Stimulated activated CD8-positive, alpha-beta memory T cell treated with anti-CD3 and anti-CD28 coated beads, Interleukin-12 subunit alpha, Interleukin-12 subunit beta, amount 100 ng/mL, for 4 hours (primary cell): ENCODE measurements around the gene DUS1L.

ENCODE experiments used
- DNase-seq: peaks from one replicate; pipeline ENCODE4 v3.0.0-alpha.2; 2020; ENCODE audit warnings: low read depth

The DUS1L gene

DNA sequence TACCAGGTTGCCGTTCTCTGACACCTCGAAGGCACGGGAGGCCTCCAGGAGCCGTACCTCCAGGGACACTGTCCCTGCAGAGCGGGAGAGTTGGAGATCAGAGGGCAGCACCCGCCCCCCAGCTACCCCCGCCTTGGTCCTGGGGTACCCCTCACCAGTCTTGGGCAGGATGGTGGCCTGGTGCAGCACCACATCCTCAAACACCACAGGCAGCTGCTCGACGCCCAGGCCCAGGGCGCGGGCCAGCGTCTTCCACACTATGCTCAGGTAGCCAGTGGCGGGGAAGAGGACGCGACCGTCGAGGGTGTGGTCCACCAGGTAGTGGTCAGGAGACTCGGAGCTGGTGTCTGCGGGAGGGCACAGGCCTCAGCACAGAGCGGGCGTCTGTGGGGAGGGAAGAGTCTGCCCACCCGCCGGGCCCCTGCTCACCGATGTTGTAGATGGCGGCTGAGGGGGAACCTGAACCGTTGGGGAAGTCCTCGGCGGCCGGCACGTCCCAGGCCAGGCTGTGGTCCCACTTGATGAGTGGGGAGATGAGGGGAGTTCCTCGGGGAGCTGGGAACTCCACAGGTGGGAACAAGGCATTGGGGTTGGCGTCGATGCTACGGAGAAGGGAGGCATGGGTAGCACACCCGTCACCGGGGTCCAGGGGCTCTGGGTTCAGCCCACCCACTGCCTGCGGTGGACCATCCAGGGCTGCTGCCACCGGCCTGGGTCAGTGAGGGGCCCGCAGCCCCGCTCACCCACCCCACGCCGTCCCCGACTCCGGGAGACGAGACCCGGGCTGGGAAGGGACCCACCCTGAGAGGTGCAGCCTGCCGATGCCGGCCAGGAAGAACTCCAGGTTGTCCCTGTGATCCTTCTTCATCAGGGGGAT, 22.6 kb upstream of the DUS1L start:
- DNase-seq = no peak

GRCh38 chr17:82086941-82087906, 21.6 kb upstream of the DUS1L start:
- DNase-seq = no peak

GRCh38 chr17:82085931-82086764, 20.5 kb upstream of the DUS1L start:
- no peak for DNase-seq

- DNase-seq = no peak
These were observed 19.6 kb upstream of the DUS1L start for GRCh38 chr17:82085031-82085861.

- DNase-seq = no peak
These were observed 18.9 kb upstream of the DUS1L start for GRCh38 chr17:82084373-82085030.

DNA sequence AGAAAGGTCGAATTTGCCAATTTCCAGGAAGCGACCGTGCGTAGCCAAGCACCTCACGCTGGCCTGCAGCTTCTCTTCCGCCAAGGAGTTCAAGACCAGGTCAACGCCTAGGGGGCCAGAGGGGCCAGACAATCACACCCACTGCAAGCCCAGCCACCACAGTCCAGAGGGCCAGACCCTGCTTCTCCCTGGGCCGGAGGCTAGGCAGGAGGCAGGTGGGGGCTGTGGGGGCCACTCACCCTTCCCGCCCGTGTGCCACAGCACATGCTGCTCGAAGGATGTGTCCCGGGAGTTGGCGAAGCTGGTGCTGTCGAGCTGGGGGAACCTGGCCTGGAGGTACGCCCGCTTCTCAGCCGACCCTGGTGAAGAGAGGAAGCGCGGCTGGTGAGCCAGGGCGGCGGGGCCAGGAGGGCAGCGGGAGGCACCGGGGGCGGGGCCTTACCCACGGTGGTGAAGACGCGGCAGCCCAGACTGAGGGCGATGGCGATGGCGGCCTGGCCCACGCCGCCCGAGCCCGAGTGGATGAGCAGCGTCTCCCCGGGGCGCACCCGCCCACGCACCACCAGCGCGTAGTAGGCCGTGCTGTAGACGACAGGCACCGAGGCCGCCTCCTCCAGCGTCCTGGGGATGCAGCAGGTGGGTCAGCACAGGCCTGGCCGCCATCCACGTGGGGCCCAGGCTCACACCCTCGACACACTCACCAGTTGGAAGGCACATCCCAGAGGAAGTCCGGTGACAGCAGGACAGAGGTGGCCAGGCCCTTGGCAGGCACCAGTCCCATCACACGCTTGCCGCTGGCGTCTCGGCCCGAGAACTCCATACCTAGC, 18.1 kb upstream of the DUS1L start:
- DNase-seq = no peak

GRCh38 chr17:82083009-82083408, 17.4 kb upstream of the DUS1L start:
- DNase-seq = no peak

DNA sequence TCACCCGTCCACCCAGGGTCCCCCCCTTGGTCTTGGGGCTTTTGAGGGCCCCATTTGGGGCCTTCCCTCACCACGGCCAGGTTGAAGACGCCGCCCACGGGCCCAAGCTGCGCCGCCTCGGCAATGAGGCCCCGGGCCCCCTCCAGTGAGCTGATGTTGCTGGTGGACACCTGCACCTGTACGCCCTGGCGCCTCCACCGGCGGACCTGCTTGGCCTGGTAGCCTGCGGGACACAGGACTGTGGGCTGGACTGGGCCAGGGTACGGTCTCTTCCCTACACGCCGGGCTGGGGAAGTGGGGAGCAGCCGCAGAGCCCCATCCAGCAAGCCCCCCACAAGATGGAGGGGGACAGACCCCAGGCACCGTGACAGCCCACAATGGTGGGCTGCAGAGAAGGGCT, 16.9 kb upstream of the DUS1L start:
- DNase-seq = no peak

GRCh38 chr17:82081966-82082365, 16.4 kb upstream of the DUS1L start:
- DNase-seq = no peak

- DNase-seq = no peak
These were observed 15.9 kb upstream of the DUS1L start for GRCh38 chr17:82081546-82081945.

DNA sequence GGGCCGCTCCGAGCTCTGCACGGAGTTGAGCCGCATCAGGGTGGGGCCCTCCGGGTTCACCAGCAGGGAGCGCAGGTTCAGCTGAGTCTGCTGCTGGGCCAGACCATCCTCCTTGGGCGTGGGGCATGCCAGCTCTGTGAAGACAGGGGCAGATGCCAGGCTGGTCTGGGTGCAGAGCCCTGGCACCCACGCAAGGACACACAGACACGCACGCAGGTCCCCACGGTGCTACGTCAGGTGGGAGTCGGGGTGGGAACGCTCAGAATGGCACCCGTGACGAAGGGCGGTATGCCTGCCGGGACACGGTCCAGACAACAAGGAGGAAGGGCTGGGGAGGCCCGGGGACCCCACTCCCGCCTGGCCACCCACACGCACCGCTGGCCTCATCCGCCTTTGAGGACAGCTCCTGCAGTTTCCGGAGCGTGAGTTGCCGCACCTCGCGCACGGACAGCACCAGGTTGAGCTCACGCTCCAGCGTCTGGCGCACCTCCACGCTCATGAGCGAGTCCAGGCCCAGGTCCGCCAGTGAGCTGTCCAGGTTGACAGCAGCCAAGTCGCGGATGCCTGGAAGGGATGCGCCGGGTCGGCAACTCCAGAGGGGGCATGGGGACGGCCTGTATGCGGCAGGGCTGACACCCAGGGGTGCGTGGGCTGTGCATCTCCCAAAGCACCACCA, 15.3 kb upstream of the DUS1L start:
- DNase-seq = no peak

GRCh38 chr17:82080048-82080788, 14.6 kb upstream of the DUS1L start:
- no peak for DNase-seq

DNA sequence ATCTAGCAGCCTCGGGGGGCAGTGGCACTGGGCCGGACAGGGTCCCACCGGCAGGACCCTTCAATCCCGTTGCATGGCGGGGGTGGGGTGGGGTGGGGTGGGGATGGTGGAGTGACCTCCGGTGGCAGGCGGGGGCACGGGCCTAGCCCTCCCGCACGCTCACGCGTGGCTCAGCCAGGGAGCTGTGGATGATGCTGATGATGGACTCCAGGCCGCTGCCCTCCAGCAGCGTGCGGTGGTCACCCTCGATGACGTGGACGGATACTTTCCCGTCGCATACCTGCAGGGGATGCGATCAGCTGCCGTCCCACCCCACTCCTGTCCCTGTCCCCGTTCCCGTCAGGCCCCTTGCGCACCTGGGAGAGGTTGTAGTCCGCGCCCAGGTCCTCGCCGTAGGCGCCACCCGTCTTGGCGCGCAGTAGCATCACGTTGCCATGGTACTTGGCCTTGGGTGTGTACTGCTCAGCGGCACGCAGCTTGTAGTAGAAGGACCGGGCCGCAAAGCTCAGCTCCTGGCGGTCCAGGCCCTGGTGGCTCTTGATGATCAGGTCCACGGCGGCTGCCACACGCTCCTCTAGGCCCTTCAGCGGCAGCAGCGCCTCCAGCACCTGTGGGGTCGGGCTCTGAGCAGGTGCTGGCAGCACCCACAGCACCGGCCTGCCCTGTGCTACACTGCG, 13.5 kb upstream of the DUS1L start:
- no peak for DNase-seq

GRCh38 chr17:82078433-82078832, 12.8 kb upstream of the DUS1L start:
- DNase-seq = no peak

DNA sequence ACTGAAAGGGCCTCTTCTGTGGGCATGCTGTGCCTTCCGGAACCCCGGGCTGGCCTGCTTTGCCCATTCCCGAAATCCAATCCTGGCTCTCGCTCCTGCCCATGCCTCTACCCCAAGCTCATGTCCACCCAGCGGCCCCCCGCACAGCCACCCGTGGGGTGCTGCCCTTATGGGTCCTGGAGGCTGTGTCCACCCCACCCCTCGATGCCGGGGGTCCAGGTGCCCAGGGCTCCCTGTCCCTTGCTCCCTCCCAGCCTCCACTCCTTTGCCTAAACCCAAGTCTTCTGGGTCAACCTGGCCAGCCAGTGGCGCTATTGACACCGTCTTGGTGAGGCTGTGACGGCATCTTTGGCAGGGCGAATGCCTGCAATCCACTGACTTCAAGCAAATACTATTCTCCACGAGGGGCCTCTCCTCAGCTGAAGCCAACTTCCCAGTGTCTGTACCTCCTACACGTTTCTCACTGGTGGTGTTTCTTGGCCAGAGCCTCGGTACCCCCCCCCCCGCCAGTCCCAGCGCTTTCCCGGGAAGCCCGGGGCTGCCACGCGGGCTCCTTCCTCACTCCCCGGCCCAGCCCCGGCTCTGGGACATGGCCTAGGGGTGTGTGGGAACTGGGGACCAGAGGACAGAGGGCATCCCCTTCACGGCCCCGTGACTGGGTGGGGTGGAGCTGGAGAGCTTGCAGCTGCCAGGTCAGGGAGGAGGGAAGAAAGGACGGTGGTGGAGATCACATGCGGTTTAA, 12.2 kb upstream of the DUS1L start:
- no peak for DNase-seq

DNA sequence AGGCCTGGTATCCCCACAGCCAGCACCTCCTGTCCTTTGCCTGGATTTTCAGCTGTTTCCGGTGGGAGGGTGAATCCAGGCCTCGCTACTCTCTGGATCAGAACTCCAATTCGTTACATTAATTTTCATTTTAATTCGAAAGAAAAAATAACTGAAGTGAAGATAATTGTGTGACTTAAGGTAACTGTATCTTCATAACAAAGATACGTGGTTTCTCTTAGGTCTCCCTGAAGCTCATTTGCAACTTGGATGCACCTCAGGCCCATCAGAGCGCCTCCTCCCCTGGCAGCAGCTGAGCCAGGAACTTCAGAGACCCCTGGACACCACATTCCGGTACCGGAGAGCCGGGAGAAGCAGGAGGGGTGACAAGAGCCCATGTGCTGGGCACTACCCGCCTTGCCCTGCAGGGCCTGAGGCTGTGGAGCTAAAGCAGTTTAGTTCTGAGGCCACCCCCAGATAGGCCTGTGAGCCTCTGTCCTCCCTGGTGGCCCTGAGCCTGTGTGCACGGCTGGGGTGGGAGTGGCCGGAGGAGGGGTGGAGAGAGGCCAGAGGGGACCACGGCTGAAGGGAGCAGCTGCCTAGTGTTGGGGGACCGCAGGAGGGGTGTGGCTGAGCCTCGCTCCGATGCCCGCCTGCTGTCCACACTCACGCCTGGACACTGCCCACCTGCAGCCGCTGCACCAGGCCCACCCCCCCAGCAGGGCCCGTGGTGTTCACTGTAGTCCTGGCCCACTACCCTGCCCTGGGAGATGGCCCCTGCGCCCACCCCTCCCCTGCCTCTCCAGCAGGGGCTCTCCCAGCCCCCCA, 11.4 kb upstream of the DUS1L start:
- no peak for DNase-seq
